ENCODE data around the gene CFAP97D1. TPM values are rescaled to one million over a fixed set of nuclear protein-coding genes. Genes with fewer than 3 reads are reported as not detected.

The CFAP97D1 gene
- total and polyA plus RNA-seq, 4 donors, result 0.01 to 0.06 (median 0.02) TPM; not detected in 1

DNA sequence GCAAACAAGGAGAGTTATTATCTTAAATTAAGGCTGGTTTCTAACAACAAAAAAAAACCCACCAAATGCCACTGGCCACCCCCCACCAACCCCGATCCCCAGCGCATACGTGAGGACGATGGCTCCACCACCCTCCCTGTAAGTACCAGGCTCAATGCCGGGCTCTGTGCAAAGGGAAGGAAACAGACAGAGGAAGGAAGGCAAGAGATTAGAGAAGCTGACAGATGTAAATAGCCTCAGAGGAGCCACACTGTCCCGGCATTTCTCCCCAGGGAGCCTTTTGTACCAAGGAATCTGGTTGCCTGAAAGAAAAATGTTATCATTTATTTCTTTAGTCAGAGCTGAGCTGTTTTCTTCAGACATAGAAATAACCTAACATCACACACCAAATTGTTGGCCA lies 34.7 kb upstream of the CFAP97D1 start:
- H3K27ac ChIP-seq (ENCODE audit: low read depth in 1 of 2, low read length in 1 of 2), result peak overlapping the region in 1 of 2 donors; percentile 61

DNA sequence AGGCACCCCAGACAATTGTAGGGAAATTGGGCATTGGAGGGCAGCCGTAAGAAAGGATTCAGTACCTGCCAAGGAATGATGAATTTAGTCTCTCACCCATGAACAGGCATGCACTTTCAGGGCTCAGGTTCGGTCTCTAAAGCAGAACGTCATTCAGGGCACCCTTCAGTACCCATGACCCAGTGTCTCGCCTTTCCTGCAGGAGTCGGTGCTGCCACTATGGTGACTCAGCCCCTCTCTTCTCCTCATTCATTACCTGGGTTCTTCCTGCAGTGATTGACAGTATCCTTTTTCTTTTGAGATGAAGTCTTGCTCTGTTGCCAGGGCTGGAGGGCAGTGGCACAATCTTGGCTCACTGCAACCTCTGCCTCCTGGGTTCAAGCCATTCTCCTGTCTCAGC lies 30.1 kb upstream of the CFAP97D1 start:
- Histone ChIP-seq H3K36me3 (ENCODE audit: control insufficient read depth in 4 of 4, insufficient read depth in 4 of 4, low read length in 4 of 4) (no peaks in the 10 kb centered on the region), H3K9me3 (ENCODE audit: control insufficient read depth in 4 of 4, insufficient read depth in 3 of 4, low read length in 3 of 4) (no peaks in the 10 kb centered on the region), H3K9ac (ENCODE audit: insufficient read depth in 1 of 2, low read length in 2 of 2) (no peak overlapping the region), H3K4me3 (no peak overlapping the region), H3K4me1 (ENCODE audit: control insufficient read depth in 5 of 5, insufficient read depth in 5 of 5, low read length in 5 of 5) (peaks cover 0 to 10% (median 0%) of the 10 kb centered on the region in 5 donors), H3K27me3 (ENCODE audit: control insufficient read depth in 3 of 3, insufficient read depth in 3 of 3, low read length in 2 of 3) (peaks cover 0 to 21% (median 11%) of the 10 kb centered on the region in 3 donors), H3K27ac (ENCODE audit: low read depth in 1 of 2, low read length in 1 of 2) (no peak overlapping the region)
- TF ChIP-seq, protein P1, sequence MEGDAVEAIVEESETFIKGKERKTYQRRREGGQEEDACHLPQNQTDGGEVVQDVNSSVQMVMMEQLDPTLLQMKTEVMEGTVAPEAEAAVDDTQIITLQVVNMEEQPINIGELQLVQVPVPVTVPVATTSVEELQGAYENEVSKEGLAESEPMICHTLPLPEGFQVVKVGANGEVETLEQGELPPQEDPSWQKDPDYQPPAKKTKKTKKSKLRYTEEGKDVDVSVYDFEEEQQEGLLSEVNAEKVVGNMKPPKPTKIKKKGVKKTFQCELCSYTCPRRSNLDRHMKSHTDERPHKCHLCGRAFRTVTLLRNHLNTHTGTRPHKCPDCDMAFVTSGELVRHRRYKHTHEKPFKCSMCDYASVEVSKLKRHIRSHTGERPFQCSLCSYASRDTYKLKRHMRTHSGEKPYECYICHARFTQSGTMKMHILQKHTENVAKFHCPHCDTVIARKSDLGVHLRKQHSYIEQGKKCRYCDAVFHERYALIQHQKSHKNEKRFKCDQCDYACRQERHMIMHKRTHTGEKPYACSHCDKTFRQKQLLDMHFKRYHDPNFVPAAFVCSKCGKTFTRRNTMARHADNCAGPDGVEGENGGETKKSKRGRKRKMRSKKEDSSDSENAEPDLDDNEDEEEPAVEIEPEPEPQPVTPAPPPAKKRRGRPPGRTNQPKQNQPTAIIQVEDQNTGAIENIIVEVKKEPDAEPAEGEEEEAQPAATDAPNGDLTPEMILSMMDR (IDR thresholded peaks at IDR 0.05; ENCODE audit: control extremely low read depth, extremely low read depth), result no peak
- no peak for DNase-seq
- ATAC-seq (ENCODE audit: insufficient read depth, low FRiP score), result no peak
- WGBS, 2 donors, result 63 to 72% methylated on average over 5 of the region's 5 CpGs

More for the DNA sequence above, 34.7 kb upstream of the CFAP97D1 start:
- ATAC-seq (ENCODE audit: insufficient read depth, low FRiP score), result no peak
- 2 to 9% methylated on average over 6 of the region's 6 CpGs for WGBS, 2 donors
- H3K36me3 ChIP-seq (ENCODE audit: control insufficient read depth in 4 of 4, insufficient read depth in 4 of 4, low read length in 4 of 4), result no peaks in the 10 kb centered on the region
- H3K27me3 ChIP-seq (ENCODE audit: control insufficient read depth in 3 of 3, insufficient read depth in 3 of 3, low read length in 2 of 3), result peaks cover 0 to 12% (median 5%) of the 10 kb centered on the region in 3 donors
- peaks cover 0 to 1% (median 0%) of the 10 kb centered on the region in 4 donors for H3K9me3 ChIP-seq (ENCODE audit: control insufficient read depth in 4 of 4, insufficient read depth in 3 of 4, low read length in 3 of 4)
- H3K4me1 ChIP-seq (ENCODE audit: control insufficient read depth in 5 of 5, insufficient read depth in 5 of 5, low read length in 5 of 5), result peaks cover 0 to 14% (median 0%) of the 10 kb centered on the region in 5 donors
- TF ChIP-seq, protein P1 (IDR thresholded peaks at IDR 0.05; ENCODE audit: control extremely low read depth, extremely low read depth), result no peak
- DNase-seq, result no peak
- no peak overlapping the region for H3K4me3 ChIP-seq
- H3K9ac ChIP-seq (ENCODE audit: insufficient read depth in 1 of 2, low read length in 2 of 2), result no peak overlapping the region

DNA sequence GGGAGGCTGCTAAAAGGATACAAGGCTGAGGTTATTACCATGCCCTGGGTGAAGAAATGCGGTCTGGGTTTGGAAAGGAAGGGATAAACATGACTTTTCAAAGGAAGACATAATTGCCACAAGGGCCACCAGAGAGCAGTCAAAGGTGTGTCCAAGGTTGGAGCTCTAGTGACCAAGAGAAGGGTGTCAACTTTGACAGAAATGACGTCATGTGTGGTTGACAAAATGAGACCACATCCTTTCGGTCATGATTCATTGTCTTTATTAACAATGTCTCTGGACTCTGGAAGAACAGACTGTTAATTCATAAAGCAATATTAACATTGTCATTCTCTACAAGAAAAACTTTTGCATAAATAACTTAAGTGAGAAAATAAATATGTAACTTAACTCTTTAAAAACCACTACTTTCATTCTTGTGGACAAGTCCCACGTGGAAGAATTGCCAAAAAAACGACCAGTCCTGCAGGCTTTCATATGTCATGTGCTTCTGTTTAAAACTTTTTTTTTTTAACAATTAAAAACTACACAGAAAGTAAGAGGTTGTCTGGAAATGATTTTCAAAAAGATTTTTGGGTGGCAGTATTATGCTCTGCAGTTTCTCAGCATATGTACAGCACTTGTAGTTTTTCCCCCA lies 26.6 kb upstream of the CFAP97D1 start:
- H3K27me3 ChIP-seq (ENCODE audit: control insufficient read depth in 3 of 3, insufficient read depth in 3 of 3, low read length in 2 of 3), result peaks cover 0 to 28% (median 17%) of the 10 kb centered on the region in 3 donors
- 56 to 60% methylated on average over 5 of the region's 5 CpGs for whole genome bisulfite sequencing, 2 donors
- H3K27ac ChIP-seq (ENCODE audit: low read depth in 1 of 2, low read length in 1 of 2), result no peak overlapping the region

More for the DNA sequence above, 26.6 kb upstream of the CFAP97D1 start:
- peaks cover 0 to 7% (median 6%) of the 10 kb centered on the region in 5 donors for H3K4me1 ChIP-seq (ENCODE audit: control insufficient read depth in 5 of 5, insufficient read depth in 5 of 5, low read length in 5 of 5)
- ATAC-seq (ENCODE audit: insufficient read depth, low FRiP score) (no peak), DNase-seq (peak in 1 of 3 donors; percentile 20)
- TF ChIP-seq, protein P1 (IDR thresholded peaks at IDR 0.05; ENCODE audit: control extremely low read depth, extremely low read depth), result no peak
- H3K36me3 ChIP-seq (ENCODE audit: control insufficient read depth in 4 of 4, insufficient read depth in 4 of 4, low read length in 4 of 4), result no peaks in the 10 kb centered on the region
- H3K9me3 ChIP-seq (ENCODE audit: control insufficient read depth in 4 of 4, insufficient read depth in 3 of 4, low read length in 3 of 4), result peaks cover 0 to 4% (median 0%) of the 10 kb centered on the region in 4 donors
- H3K9ac ChIP-seq (ENCODE audit: insufficient read depth in 1 of 2, low read length in 2 of 2), result no peak overlapping the region
- no peak overlapping the region for H3K4me3 ChIP-seq

All from lung (tissue), 12 donors.